A549 treated with CORT108297 at 1 μM for 4 hours (cell line): ENCODE data around the gene TMEM115. TPM values are rescaled to one million over a fixed set of nuclear protein-coding genes. Genes with fewer than 3 reads are reported as not detected.

Experiments used
- total RNA-seq: library from RNA; stranded (reverse); fragments of 200-300 nt; extraction: Qiagen RNA extraction; gene quantifications from 5 replicates; pipeline ENCODE4 v1.2.3, GENCODE V29; 2022

The TMEM115 gene
- total RNA-seq = 37.7 to 48.2 TPM (median 47.5 TPM) in 5 replicates

DNA sequence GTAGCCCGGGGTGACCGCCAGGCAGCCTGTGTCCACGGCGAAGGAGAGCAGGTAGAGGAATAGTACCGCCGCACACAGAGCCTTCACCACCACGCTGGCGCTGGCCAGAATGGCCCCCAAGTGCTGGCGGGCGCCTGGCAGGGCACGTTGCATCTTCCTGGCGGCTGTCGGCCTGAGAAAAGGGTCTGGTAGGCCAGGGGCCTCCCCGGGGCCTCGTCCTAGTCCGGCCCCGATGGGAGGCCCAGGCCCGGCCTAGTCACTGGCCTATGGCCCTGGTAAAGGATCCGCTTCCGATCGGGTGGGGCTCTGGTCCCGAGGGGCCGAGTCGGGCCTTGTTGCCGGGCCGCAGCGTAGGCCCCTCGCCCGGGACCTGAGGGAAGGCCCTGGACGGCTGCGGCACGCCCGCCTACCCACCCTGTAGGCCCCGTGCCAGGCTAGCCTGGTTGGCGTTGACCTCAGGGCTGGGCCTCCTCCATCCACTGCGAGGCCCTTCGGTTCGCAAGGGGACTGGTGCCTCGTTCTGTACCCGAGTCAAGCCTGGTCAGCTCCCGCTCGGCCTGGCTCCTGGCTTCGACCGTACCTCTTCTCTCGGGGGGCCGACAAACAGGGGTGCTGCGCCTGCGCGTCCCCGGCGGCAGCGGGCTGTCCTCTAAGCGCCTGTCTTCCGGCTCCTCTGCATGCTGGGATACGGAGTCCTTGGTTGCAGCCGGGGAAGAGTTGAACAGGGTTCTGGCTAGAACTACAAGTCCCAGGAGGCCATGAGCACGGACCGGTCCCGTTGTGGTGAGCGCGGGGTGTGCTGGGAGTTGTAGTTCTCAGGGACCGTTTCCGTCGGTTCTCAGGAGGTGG lies at the start of gene TMEM115:
Gene TMEM115, minus strand, starts transcription at position 611 of the 849 bp plus-strand sequence. Its CDS starts 458 bp downstream, at position 153.

DNA sequence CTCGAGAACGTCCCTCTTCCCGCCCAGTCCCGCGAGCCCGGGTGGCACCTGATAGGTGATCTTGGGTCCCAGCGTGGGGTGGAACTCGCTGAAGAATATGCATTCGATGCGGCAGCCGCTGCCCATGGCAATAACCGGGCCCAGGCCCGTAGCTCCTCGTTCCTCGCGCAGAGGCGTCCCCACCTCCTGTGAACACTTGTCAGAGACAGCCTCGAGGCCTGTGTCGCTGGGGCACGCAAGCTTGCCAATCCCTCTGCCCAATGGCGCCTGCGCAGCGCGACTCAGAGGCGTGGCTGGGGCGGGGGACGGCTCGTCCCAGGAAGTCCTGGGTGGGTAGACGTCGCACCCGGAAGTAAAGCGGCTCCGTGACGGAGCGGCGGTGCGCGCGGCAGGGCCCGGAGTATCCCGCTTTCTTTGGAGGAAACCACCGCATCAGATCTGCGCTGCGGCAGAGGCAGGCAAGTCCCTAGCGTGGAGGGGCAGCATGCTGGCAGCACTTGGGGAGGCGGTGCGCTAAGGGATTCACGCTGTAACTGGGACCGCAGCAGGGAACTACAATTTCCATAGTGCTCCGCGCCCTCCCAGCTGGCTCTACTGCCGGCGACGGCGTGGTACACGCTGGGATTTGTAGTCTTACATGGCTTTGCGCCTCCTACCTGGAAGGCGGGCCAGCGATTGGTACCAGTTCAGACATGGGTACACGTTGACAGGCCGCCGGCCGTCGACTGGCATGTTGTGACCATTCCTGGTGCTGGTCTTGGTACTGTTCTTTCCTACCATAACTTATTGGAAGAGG lies 8.6 kb downstream of the TMEM115 start, which contains the start of the genes CYB561D2 and NPRL2:
Gene CYB561D2, plus strand, starts transcription at position 336 of the 796 bp plus-strand sequence. CDS start 572 bp downstream, outside the sequence.
Gene NPRL2, minus strand, starts transcription at position 249 of the 796 bp plus-strand sequence. Its CDS starts 123 bp downstream, at position 126.

GRCh38 chr3:50345586-50346234 lies 13.6 kb downstream of the TMEM115 start, which contains the start of gene ZMYND10:
Gene ZMYND10, minus strand, starts transcription at chr3:50345732. Its CDS starts 153 bp downstream, at chr3:50345579.

DNA sequence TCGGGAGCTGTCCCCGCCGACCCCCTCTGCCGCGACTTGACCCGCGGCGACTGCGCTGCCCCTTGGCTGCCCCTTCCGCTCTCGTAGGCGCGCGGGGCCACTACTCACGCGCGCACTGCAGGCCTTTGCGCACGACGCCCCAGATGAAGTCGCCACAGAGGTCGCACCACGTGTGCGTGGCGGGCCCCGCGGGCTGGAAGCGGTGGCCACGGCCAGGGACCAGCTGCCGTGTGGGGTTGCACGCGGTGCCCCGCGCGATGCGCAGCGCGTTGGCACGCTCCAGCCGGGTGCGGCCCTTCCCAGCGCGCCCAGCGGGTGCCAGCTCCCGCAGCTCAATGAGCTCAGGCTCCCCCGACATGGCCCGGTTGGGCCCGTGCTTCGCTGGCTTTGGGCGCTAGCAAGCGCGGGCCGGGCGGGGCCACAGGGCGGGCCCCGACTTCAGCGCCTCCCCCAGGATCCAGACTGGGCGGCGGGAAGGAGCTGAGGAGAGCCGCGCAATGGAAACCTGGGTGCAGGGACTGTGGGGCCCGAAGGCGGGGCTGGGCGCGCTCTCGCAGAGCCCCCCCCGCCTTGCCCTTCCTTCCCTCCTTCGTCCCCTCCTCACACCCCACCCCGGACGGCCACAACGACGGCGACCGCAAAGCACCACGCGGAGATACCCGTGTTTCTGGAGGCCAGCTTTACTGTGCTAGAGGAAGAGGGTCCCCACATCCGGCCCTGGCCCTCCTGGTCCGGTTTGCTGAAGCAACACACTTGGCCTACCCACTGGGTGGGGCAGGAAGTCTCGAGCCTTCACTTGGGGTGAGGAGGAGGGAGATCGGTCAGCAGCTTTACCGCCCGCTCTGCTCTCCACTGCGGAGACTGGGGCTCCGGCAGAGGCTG lies 18.6 kb downstream of the TMEM115 start, which contains the start of gene RASSF1:
Gene RASSF1, minus strand, starts transcription at position 389 of the 882 bp plus-strand sequence. Its CDS starts 31 bp downstream, at position 358.

GRCh38 chr3:50327943-50328691 lies 31.2 kb downstream of the TMEM115 start, which contains the start of gene TUSC2:
Gene TUSC2, minus strand, starts transcription at chr3:50328223. Its CDS starts 124 bp downstream, at chr3:50328099.

GRCh38 chr3:50322386-50323091 lies 36.8 kb downstream of the TMEM115 start, which contains the start of gene HYAL2:
Gene HYAL2, minus strand, starts transcription at chr3:50322745. Its CDS starts 2,256 bp downstream, at chr3:50320489.

Other genes with a start within 250 kb of the TMEM115 start
- 7.0 to 12.2 TPM (median 10.6 TPM) in 5 replicates for gene SEMA3F, start 204.2 kb downstream of the TMEM115 start, total RNA-seq
- 0.06 TPM in 1 of 5 replicates, not detected in the others for gene GNAT1, start 167.9 kb downstream of the TMEM115 start, total RNA-seq
- gene SLC38A3, start 154.2 kb downstream of the TMEM115 start, total RNA-seq = 0.02 to 0.23 TPM (median 0.08 TPM) in 4 of 5 replicates, not detected in the other
- gene GNAI2, start 123.3 kb downstream of the TMEM115 start, total RNA-seq = 34.4 to 48.3 TPM (median 45.0 TPM) in 5 replicates
- 5.6 to 10.6 TPM (median 8.3 TPM) in 5 replicates for gene SEMA3B, start 90.4 kb downstream of the TMEM115 start, total RNA-seq
- gene LSMEM2, start 80.4 kb downstream of the TMEM115 start, total RNA-seq = 0.09 TPM in 2 of 5 replicates, not detected in the others
- gene IFRD2, start 67.1 kb downstream of the TMEM115 start, total RNA-seq = 72.3 to 104 TPM (median 92.6 TPM) in 5 replicates
- gene HYAL3, start 60.1 kb downstream of the TMEM115 start, total RNA-seq = 7.0 to 9.6 TPM (median 8.9 TPM) in 5 replicates
- 4.6 to 7.6 TPM (median 7.1 TPM) in 5 replicates for gene NAA80, start 60.1 kb downstream of the TMEM115 start, total RNA-seq
- 0.37 to 0.52 TPM (median 0.44 TPM) in 5 replicates for gene HYAL1, start 55.9 kb downstream of the TMEM115 start, total RNA-seq
- 17.4 to 28.8 TPM (median 25.6 TPM) in 5 replicates for gene HYAL2, start 36.8 kb downstream of the TMEM115 start, total RNA-seq
- 23.3 to 43.8 TPM (median 36.8 TPM) in 5 replicates for gene TUSC2, start 31.3 kb downstream of the TMEM115 start, total RNA-seq
- 16.7 to 21.1 TPM (median 20.4 TPM) in 5 replicates for gene RASSF1, start 18.7 kb downstream of the TMEM115 start, total RNA-seq
- 0.93 to 1.8 TPM (median 1.1 TPM) in 5 replicates for gene ZMYND10, start 13.8 kb downstream of the TMEM115 start, total RNA-seq
- gene NPRL2, start 8.7 kb downstream of the TMEM115 start, total RNA-seq = 12.2 to 15.4 TPM (median 13.0 TPM) in 5 replicates
- gene CYB561D2, start 8.7 kb downstream of the TMEM115 start, total RNA-seq = 14.7 to 22.9 TPM (median 22.3 TPM) in 5 replicates
- gene CACNA2D2, start 144.1 kb upstream of the TMEM115 start, total RNA-seq = 0.46 to 0.54 TPM (median 0.51 TPM) in 5 replicates
- 2.4 to 2.7 TPM (median 2.6 TPM) in 5 replicates for gene C3orf18, start 208.2 kb upstream of the TMEM115 start, total RNA-seq
- 4.9 to 7.3 TPM (median 7.0 TPM) in 5 replicates for gene HEMK1, start 210.0 kb upstream of the TMEM115 start, total RNA-seq